Gastrocnemius medialis (tissue), 4 donors: ENCODE data around the gene TBCA.

ENCODE experiments used
- POLR2A ChIP-seq, 2 donors: fragments of 450-650 bp; IDR thresholded peaks; one replicate each; pipeline ENCODE4 v1.6.1; 2017; ENCODE audit warnings: antibody characterized with exemption in 2 of 2, mild to moderate bottlenecking in 2 of 2, moderate library complexity in 2 of 2
- TF ChIP-seq, protein P1 (sequence below), 5 experiments: fragments of 450-650 bp in 3 of 5; fragments of 200-600 bp in 2 of 5; sonication (generic) in 2 of 5; IDR thresholded peaks in 4 of 5; conservative IDR thresholded peaks in 1 of 5; 1 replicate in 4 of 5; 2 replicates in 1 of 5; pipeline ENCODE4 v1.5.1; 2016 to 2019; ENCODE audit warnings: antibody characterized with exemption in 5 of 5, mild to moderate bottlenecking in 3 of 5, moderate library complexity in 3 of 5

DNA sequence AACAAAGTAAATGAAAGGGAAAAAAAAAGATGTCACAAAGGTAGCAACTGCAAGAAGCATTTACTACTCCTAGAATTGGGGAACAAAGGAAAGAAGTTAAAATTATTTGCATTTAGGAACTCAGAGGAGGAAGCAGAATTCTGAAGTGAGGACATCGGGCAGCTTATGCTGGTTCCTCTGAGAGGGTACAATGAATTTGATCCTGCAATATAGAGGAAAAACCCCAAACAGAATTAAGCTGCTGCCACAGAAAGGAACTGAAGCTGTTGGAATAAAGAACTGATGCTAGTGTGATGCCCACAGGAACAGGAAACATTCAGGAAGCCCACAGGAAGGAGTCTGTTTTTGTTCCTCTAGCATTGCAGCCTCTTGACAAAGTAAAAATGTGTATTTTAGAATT, 22.3 kb upstream of the TBCA start:
- TF ChIP-seq POLR2A (IDR thresholded peaks at IDR 0.05), result no peak
- TF ChIP-seq, protein P1, sequence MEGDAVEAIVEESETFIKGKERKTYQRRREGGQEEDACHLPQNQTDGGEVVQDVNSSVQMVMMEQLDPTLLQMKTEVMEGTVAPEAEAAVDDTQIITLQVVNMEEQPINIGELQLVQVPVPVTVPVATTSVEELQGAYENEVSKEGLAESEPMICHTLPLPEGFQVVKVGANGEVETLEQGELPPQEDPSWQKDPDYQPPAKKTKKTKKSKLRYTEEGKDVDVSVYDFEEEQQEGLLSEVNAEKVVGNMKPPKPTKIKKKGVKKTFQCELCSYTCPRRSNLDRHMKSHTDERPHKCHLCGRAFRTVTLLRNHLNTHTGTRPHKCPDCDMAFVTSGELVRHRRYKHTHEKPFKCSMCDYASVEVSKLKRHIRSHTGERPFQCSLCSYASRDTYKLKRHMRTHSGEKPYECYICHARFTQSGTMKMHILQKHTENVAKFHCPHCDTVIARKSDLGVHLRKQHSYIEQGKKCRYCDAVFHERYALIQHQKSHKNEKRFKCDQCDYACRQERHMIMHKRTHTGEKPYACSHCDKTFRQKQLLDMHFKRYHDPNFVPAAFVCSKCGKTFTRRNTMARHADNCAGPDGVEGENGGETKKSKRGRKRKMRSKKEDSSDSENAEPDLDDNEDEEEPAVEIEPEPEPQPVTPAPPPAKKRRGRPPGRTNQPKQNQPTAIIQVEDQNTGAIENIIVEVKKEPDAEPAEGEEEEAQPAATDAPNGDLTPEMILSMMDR (IDR thresholded peaks at IDR 0.05 in 4 of 5, conservative IDR thresholded peaks at IDR 0.05 in 1 of 5), result no peak
